ENCODE measurements around the gene GALK1. TPM values are rescaled to one million over a fixed set of nuclear protein-coding genes. Genes with fewer than 3 reads are reported as not detected.
A peak's percentile ranks its signal among the peaks of the same experiment; 100 is the strongest.
"Not testable (repeated sequence)": the region's sequence is repeated elsewhere in the genome, so short reads cannot be mapped to it uniquely, and the experiment has no call there.

Gene GALK1
- total RNA-seq, 4 donors from 2014 or later: 19.4 to 37.1 (median 35.6) TPM; not detected in 1

DNA sequence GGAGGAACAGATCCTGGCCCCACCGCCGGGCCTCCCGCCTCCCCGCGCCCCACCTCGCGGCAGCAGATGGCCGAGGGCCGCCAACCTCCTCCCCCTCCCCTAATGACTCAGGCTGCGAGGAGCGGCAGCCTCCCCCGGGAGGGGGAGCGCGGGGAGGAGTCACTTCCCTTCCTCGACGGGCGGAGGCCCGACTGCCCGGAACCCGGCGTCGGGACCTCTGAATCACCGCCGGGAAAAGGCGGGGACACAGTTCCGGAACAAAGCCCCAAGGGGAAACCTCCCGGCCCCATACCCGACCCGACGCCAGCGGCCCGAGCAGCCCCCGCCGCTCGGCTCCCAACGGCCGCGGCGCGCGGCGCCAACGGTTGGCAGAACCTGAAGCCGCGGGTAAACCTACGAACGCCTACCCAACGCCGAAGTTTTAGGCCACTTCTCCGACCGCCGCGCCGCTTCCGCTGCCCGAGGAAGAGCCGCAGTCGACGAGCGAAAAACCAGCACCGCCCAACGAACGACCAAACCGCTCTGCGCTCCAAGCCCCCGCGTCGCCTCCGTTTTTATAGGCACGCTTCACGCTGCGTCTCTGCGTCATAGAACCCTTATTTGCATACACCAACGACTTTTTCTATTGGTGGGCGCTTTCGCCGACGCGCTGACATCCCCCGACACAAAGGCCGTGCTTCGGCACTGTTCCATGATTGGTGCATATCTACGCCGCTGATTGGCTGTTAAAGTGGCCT is 14.4 kb upstream of the GALK1 start:
- Histone ChIP-seq H3K27me3 (no peaks in the 10 kb centered on the region), H3K9me3 (no peaks in the 10 kb centered on the region), H3K4me3 (peak overlapping the region; percentile 86 to 93), H3K27ac (peak overlapping the region; percentile 98 to 99), H3K4me1 (peaks cover 0 to 9% of the 10 kb centered on the region in 2 donors), H3K36me3 (no peaks in the 10 kb centered on the region)
- intact Hi-C loops (cut with DNase I; ENCODE audit: low total_unique reads): no loop called here
- peak; percentile 100 for TF ChIP-seq POLR2A (IDR thresholded peaks at IDR 0.05)
- TF ChIP-seq, protein P1, sequence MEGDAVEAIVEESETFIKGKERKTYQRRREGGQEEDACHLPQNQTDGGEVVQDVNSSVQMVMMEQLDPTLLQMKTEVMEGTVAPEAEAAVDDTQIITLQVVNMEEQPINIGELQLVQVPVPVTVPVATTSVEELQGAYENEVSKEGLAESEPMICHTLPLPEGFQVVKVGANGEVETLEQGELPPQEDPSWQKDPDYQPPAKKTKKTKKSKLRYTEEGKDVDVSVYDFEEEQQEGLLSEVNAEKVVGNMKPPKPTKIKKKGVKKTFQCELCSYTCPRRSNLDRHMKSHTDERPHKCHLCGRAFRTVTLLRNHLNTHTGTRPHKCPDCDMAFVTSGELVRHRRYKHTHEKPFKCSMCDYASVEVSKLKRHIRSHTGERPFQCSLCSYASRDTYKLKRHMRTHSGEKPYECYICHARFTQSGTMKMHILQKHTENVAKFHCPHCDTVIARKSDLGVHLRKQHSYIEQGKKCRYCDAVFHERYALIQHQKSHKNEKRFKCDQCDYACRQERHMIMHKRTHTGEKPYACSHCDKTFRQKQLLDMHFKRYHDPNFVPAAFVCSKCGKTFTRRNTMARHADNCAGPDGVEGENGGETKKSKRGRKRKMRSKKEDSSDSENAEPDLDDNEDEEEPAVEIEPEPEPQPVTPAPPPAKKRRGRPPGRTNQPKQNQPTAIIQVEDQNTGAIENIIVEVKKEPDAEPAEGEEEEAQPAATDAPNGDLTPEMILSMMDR (IDR thresholded peaks at IDR 0.05): peak in 1 of 4 experiments; percentile 40
- DNase-seq: peak; percentile 97 to 99

DNA sequence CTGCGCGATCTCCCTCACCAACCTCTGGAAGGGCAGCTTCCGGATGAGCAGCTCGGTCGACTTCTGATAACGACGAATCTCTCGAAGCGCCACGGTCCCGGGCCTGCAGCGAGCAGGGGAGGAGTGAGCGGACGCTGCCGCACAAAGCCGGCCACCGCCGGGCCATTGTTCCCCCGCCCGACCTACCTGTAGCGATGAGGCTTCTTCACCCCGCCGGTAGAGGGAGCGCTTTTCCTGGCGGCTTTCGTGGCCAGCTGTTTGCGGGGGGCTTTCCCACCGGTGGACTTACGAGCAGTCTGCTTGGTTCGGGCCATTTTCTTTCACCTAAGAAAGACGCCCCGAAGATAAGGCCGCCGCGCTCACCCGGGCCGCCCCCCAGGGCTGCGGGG is 13.9 kb upstream of the GALK1 start:
- Histone ChIP-seq H3K36me3 (no peaks in the 10 kb centered on the region), H3K4me1 (peaks cover 0 to 9% of the 10 kb centered on the region in 2 donors), H3K4me3 (peak overlapping the region; percentile 86 to 93), H3K27ac (peak overlapping the region; percentile 98 to 99), H3K9me3 (no peaks in the 10 kb centered on the region), H3K27me3 (no peaks in the 10 kb centered on the region)
- TF ChIP-seq, protein P1 (IDR thresholded peaks at IDR 0.05): peak in 2 of 4 experiments; percentile 9 to 38
- no peak for TF ChIP-seq POLR2A (IDR thresholded peaks at IDR 0.05)
- intact Hi-C loops (cut with DNase I; ENCODE audit: low total_unique reads): no loop called here
- DNase-seq: no peak

DNA sequence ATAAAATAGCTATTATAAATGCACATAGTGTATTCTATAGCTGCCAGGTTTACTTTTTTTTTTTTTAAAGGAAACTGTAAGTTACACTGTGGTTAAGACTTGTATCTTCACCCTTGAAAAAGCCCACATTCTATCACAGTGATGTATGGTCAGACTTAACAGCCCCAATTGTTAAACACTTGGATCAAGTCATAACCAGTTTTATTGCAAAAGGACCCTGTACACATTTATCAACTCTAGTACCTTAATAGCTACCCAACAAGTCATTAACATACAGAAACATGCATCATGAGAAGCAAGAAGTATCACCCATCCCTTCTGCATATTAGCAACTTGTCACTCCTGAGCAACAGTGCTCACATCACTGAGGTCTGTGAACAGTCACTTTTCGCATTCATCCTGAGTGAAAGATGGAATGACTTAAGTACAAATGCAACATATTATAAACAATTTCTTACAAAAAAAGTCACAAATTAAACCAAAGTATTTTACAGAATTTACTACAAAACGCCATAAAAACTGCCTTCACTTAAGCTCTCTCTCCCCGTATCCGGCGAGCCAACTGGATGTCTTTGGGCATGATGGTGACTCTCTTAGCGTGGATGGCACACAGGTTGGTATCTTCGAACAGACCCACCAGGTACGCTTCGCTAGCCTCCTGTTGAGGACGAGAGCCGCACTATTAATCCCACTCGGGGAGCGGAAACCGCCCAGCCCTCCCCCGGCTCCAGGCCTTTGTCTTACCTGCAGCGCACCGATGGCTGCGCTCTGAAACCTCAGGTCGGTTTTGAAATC is 13.3 kb upstream of the GALK1 start:
- peak in 1 of 2 donors; percentile 22 for DNase-seq
- H3K27me3 ChIP-seq; intact Hi-C loops (cut with DNase I; ENCODE audit: low total_unique reads); H3K36me3 ChIP-seq; H3K9me3 ChIP-seq; H3K4me1 ChIP-seq: not testable (repeated sequence)
- Histone ChIP-seq H3K4me3 (peak overlapping the region; percentile 86 to 93), H3K27ac (peak overlapping the region; percentile 98 to 99)

DNA sequence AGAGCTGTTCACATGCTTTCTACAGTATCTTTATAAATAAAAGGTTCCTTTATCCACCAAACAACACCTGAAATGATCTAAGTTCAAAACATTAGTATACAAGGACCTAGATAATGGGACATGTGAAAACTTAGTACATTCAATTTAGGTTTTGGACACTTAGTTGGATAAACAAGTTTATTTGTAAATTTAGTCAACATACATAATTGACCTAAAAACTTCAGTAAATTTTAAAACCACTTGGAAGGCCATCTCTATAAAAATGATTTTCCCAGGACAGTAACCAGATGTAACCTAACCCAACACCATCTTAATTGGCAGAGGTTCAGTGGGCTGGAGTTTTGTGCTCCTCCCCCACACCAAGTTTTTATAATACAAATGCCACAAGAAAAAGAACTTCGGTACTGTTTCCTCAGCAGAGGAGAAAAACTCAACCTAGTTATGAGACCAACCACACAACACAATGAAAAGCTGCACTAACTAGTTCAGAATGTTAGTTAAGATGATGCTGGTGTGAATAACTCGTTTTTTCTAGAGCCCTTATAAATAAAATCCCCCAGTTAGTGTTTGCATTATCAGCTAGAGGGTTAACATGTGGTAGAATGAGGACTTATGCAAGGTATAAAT is 12.4 kb upstream of the GALK1 start:
- Histone ChIP-seq H3K4me1 (peaks cover 0 to 9% of the 10 kb centered on the region in 2 donors), H3K9me3 (no peaks in the 10 kb centered on the region)
- intact Hi-C loops (cut with DNase I; ENCODE audit: low total_unique reads): no loop called here

More for the DNA sequence above, 12.4 kb upstream of the GALK1 start:
- H3K36me3 ChIP-seq: no peaks in the 10 kb centered on the region
- H3K4me3 ChIP-seq: peak overlapping the region; percentile 86 to 93
- H3K27ac ChIP-seq: peak overlapping the region; percentile 98 to 99
- DNase-seq: peak in 1 of 2 donors; percentile 18
- no peaks in the 10 kb centered on the region for H3K27me3 ChIP-seq
- TF ChIP-seq, protein P1 (IDR thresholded peaks at IDR 0.05): no peak
- TF ChIP-seq POLR2A (IDR thresholded peaks at IDR 0.05): no peak
